Measurements from ENCODE around the gene TOM1.

Gene TOM1

DNA sequence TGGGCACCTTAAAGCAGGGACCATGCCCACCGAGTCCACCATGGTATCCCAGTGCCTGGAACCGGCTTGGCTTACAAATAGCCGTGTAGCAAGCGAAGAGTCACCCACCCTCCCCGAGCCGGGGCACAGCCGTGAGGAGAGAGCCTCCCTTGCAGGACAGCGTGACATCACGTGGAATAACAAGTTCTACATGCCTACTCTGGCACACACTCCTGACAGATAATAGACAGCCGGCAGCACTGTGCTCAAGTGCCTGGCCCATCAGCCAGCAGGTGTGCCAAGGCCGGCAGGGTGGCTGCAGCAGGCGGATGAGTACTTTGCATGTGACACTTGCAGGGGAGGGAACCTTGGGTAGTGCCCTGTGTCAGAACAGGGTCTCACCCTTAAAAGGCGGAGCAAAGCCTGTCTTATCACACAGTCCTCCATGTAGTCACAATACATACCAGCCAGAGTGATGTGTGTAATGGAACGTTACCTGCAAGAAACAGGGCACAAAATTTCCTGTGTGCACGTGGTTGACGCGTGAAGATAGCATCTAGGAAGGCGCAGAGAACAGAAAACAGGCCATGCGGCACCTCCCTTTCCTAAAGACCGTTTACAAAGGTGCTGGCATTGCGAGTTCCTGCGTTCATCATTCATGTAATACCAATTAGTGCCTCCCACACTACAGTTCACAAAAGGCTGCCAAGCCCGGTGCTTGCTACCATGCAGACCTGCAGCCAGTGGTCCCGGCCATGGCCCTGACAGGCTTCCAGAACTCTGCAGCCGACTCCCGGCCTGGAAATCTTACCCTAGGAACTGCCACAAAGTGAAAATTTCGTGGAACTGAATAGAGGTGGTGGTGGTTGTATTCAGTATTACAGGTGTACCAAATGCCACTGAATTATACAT lies 16.4 kb downstream of the TOM1 start:
- no peak overlapping the region for H3K4me3 ChIP-seq (ENCODE audit: control insufficient read depth, low read depth, low read length)
- DNase-seq (ENCODE audit: low read depth): no peak
- TF ChIP-seq, protein P1, sequence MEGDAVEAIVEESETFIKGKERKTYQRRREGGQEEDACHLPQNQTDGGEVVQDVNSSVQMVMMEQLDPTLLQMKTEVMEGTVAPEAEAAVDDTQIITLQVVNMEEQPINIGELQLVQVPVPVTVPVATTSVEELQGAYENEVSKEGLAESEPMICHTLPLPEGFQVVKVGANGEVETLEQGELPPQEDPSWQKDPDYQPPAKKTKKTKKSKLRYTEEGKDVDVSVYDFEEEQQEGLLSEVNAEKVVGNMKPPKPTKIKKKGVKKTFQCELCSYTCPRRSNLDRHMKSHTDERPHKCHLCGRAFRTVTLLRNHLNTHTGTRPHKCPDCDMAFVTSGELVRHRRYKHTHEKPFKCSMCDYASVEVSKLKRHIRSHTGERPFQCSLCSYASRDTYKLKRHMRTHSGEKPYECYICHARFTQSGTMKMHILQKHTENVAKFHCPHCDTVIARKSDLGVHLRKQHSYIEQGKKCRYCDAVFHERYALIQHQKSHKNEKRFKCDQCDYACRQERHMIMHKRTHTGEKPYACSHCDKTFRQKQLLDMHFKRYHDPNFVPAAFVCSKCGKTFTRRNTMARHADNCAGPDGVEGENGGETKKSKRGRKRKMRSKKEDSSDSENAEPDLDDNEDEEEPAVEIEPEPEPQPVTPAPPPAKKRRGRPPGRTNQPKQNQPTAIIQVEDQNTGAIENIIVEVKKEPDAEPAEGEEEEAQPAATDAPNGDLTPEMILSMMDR (conservative IDR thresholded peaks at IDR 0.05; ENCODE audit: control insufficient read depth, insufficient read depth, low read depth, low read length): no peak

DNA sequence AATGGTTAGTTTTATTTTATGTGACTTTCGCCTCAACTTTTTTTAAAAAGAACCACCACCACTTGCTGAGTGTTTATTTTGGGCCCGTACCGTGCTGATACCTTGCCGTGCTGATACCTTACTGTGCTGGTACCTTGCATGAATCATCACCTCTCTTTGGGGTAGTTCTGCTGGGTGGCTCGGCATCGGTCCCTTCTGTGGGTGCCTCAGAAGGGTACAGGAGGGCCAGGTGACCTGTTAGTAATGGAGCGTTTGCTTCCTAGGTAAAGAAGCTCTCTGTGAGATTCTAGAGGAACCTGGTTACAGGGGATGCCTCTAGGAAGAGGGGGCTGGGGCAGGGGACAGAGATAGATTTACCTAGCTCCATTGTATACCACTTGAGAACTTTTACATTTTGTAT lies 17.1 kb downstream of the TOM1 start:
- TF ChIP-seq, protein P1 (conservative IDR thresholded peaks at IDR 0.05; ENCODE audit: control insufficient read depth, insufficient read depth, low read depth, low read length): no peak
- no peak overlapping the region for H3K4me3 ChIP-seq (ENCODE audit: control insufficient read depth, low read depth, low read length)
- no peak for DNase-seq (ENCODE audit: low read depth)

DNA sequence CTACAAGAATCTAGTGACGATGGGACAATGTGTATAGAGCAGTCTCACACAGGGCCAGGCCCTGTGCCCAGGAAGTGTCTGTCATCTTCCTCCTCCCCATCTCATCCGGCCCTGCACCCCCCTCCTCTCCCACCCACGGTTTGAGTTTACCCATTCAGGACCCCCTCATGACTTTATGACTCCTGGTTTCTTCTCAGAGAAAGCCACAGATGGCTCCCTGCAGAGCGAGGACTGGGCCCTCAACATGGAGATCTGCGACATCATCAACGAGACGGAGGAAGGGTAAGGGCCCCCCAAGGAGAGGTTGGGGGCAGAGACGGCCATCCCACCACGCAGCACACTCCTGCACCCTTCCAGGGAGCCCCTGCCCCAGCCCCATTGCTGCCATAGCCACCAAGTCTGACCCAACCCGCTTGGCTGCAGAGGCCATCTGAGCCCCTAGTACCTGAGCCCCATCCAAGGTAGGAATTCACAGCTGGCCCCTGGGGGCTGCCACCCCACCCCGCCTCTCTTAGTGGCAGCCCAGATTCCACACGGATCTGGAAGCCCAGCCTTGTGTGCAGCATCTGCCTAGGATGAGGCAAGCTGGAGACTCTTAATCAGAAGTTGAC lies 18.1 kb downstream of the TOM1 start:
- no peak for DNase-seq (ENCODE audit: low read depth)
- H3K4me3 ChIP-seq (ENCODE audit: control insufficient read depth, low read depth, low read length): no peak overlapping the region
- TF ChIP-seq, protein P1 (conservative IDR thresholded peaks at IDR 0.05; ENCODE audit: control insufficient read depth, insufficient read depth, low read depth, low read length): no peak

DNA sequence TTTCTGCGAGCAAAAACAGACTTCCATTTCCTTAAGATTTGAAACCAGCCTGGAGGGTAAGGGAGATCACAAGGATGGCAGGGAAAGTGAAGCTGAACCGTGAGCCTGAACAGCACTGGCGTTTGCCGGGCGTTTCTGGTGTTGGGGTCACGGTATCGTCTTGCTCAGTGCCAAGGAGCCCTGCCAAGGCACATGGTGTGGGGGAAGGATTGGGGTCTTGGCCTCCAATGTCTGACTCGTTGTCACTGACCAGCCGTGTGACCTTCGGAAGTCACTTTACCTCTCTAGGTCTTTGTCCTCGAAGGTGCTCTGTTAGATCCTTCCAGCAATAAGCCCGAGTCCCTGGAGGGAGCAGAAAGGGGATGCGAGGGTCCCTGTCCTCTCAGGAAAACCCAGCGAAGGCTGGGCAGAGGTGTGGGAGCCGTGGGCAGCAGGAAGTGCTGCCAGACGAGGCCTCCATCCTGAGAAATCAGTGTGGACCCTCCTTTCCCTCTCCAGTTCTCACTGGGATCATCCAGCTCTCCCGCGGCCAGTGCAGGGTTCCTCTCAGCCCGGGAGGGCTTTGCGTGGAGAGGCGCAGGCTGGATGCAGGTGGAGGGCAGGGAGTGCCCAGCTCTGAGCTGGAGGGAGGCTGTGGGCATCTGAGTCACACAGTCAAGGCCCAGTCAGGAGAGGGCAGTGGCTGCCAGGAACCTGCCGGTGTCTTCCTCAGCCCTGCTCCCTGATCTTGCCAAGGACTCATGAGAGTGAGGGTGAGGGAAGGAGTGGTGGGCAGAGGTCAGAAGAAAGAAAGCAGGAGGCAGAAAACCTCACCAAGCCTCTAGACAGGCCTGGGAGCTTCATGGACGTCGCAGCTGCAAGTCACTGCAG lies 18.9 kb downstream of the TOM1 start:
- H3K4me3 ChIP-seq (ENCODE audit: control insufficient read depth, low read depth, low read length): no peak overlapping the region
- DNase-seq (ENCODE audit: low read depth): no peak
- TF ChIP-seq, protein P1 (conservative IDR thresholded peaks at IDR 0.05; ENCODE audit: control insufficient read depth, insufficient read depth, low read depth, low read length): no peak

DNA sequence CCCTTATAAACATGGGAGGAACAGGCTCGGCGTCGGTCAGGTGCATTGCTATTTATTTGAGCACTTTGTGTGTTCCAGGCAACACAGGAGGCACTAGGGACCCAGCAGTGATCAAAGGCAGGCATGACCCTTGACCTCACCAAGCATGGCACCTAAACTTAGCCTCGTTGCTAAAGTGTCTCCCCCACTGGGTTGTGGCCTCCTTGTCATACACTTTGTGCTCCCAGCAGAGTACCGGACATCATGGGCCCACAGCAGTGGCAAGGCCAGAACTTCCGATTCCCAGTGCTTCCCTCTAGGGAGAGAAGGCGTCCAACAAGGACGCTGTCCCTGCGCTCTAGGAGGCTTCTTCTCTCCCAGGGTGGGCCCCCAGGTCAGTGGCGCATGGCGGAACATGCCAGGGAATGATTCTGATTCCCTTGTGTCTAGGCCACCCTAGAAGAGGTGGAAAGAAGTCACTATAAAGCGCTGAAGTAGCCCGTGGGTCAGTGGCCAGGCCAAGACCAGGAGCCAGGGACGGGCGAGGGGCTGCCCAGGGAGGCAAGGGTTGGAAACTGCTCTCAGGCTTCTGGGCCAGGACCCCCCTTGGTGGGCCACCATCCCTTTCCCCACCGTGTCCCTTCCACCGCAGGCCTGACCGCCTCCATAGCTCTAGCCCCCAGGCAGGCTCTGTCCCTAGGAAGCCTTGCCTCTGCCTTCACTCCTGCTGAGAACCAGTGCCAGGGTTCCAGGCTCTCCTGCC lies 19.7 kb downstream of the TOM1 start:
- TF ChIP-seq, protein P1 (conservative IDR thresholded peaks at IDR 0.05; ENCODE audit: control insufficient read depth, insufficient read depth, low read depth, low read length): no peak
- no peak overlapping the region for H3K4me3 ChIP-seq (ENCODE audit: control insufficient read depth, low read depth, low read length)
- no peak for DNase-seq (ENCODE audit: low read depth)

DNA sequence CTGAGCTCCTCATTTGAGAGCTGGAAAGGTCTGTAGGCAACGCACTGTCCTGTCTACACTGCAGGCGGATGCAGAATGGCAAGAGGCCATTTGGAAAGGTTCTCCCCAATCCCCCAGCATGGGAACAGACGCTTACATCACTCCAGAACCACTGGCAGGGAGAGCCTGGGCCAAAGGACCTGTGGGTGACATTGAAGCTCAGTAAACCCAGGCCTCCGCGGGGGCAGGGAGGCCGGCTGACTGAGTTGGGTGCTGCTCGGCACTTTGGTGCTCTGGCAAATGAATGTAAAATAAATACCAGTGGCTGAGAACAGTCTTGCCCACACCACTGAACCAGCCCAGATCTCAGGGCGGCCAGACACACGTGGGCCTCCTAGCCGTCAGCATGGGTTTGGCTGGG lies 22.4 kb downstream of the TOM1 start:
- H3K4me3 ChIP-seq (ENCODE audit: control insufficient read depth, low read depth, low read length): no peak overlapping the region
- no peak for DNase-seq (ENCODE audit: low read depth)
- TF ChIP-seq, protein P1 (conservative IDR thresholded peaks at IDR 0.05; ENCODE audit: control insufficient read depth, insufficient read depth, low read depth, low read length): no peak
